Osteoblast (primary cell): Measurements from ENCODE around the gene RAMP1. TPM values are rescaled to one million over a fixed set of nuclear protein-coding genes. Genes with fewer than 3 reads are reported as not detected.

Source experiments
- DNase-seq: peaks from one replicate; pipeline ENCODE4 v3.0.0; 2011; ENCODE audit warnings: low spot score, mixed read lengths; ENCODE audit not compliant: insufficient read length; ENCODE audit errors: missing footprints
- H2AFZ ChIP-seq: 2 replicates; pipeline ENCODE4 v1.6.0; 2011; ENCODE audit warnings: mild to moderate bottlenecking, low read length
- H3K27ac ChIP-seq: 2 replicates; pipeline ENCODE4 v1.5.1; 2011; ENCODE audit warnings: mild to moderate bottlenecking, low read depth, low read length, moderate library complexity
- H3K27me3 ChIP-seq: 2 replicates; pipeline ENCODE4 v1.6.0; 2012; ENCODE audit warnings: mild to moderate bottlenecking, control low read depth, inconsistent platforms, low read length, moderate library complexity; ENCODE audit not compliant: insufficient read depth
- H3K36me3 ChIP-seq: 2 replicates; pipeline ENCODE4 v1.5.1; 2011; ENCODE audit warnings: mild to moderate bottlenecking, low read length, control low read depth, moderate library complexity; ENCODE audit not compliant: insufficient read depth
- H3K4me1 ChIP-seq: 2 replicates; pipeline ENCODE4 v1.5.1; 2011; ENCODE audit warnings: mild to moderate bottlenecking, low read length, control low read depth, moderate library complexity; ENCODE audit not compliant: insufficient read depth
- H3K4me2 ChIP-seq: 2 replicates; pipeline ENCODE4 v1.6.0; 2011; ENCODE audit warnings: mild to moderate bottlenecking, low read length; ENCODE audit not compliant: insufficient read depth
- H3K4me3 ChIP-seq: fragments of 200-600 bp; sonication (generic); 3 replicates; pipeline ENCODE4 v1.5.1; 2012; ENCODE audit warnings: mild to moderate bottlenecking, low read length, inconsistent platforms; ENCODE audit not compliant: insufficient read depth
- H3K79me2 ChIP-seq: 2 replicates; pipeline ENCODE4 v1.6.0; 2012; ENCODE audit warnings: mild to moderate bottlenecking, low read length, control low read depth, inconsistent platforms; ENCODE audit not compliant: insufficient read depth
- H3K9me3 ChIP-seq: 2 replicates; pipeline ENCODE4 v1.5.1; 2011; ENCODE audit warnings: low read depth, low read length, control low read depth
- H4K20me1 ChIP-seq: 2 replicates; pipeline ENCODE4 v1.6.0; 2012; ENCODE audit warnings: mild to moderate bottlenecking, low read length, control low read depth; ENCODE audit not compliant: insufficient read depth
- CTCF ChIP-seq: IDR thresholded peaks from 2 replicates; pipeline ENCODE4 v1.5.1; 2011; ENCODE audit warnings: mild to moderate bottlenecking, low read depth, low read length, moderate library complexity; ENCODE audit errors: extremely low read depth
- total RNA-seq: library from RNA; depleted of rRNA; stranded (reverse); fragments of >200 nt; gene quantifications from 2 replicates; pipeline ENCODE4 v1.2.3, GENCODE V29; 2012

RAMP1 gene
- total RNA-seq, 1 donor: 1.8 TPM

GRCh38 chr2:237819231-237819630 lies 40.2 kb upstream of the RAMP1 start:
- Histone ChIP-seq H3K4me1 (peaks cover 3% of the 10 kb centered on the region), H4K20me1 (no peaks in the 10 kb centered on the region), H3K27ac (no peak overlapping the region), H3K4me3 (no peak overlapping the region), H3K4me2 (no peak overlapping the region), H3K9me3 (no peaks in the 10 kb centered on the region), H3K79me2 (no peaks in the 10 kb centered on the region), H2AFZ (no peak overlapping the region), H3K27me3 (peaks cover 4% of the 10 kb centered on the region), H3K36me3 (no peaks in the 10 kb centered on the region)
- no peak for TF ChIP-seq CTCF
- no peak for DNase-seq

- Histone ChIP-seq H3K4me2 (no peak overlapping the region), H4K20me1 (no peaks in the 10 kb centered on the region), H3K4me3 (no peak overlapping the region), H3K79me2 (no peaks in the 10 kb centered on the region), H3K36me3 (no peaks in the 10 kb centered on the region), H3K9me3 (no peaks in the 10 kb centered on the region), H3K27me3 (peaks cover 5% of the 10 kb centered on the region), H3K27ac (no peak overlapping the region), H3K4me1 (peaks cover 3% of the 10 kb centered on the region), H2AFZ (no peak overlapping the region)
- no peak for TF ChIP-seq CTCF
- DNase-seq: no peak
Measured at GRCh38 chr2:237820421-237820820, 39.0 kb upstream of the RAMP1 start.

- no peak for DNase-seq
- H3K27me3 ChIP-seq: peaks cover 2% of the 10 kb centered on the region
- H3K4me2 ChIP-seq: no peak overlapping the region
- no peak overlapping the region for H3K4me3 ChIP-seq
- no peaks in the 10 kb centered on the region for H3K9me3 ChIP-seq
- H3K4me1 ChIP-seq: no peaks in the 10 kb centered on the region
- H3K79me2 ChIP-seq: no peaks in the 10 kb centered on the region
- no peaks in the 10 kb centered on the region for H3K36me3 ChIP-seq
- TF ChIP-seq CTCF: no peak
- no peak overlapping the region for H2AFZ ChIP-seq
- H3K27ac ChIP-seq: no peak overlapping the region
- no peaks in the 10 kb centered on the region for H4K20me1 ChIP-seq
Measured at GRCh38 chr2:237823544-237823943, 35.9 kb upstream of the RAMP1 start.

- Histone ChIP-seq H3K4me1 (no peaks in the 10 kb centered on the region), H3K79me2 (no peaks in the 10 kb centered on the region), H3K27ac (no peak overlapping the region), H3K4me2 (no peak overlapping the region), H3K9me3 (no peaks in the 10 kb centered on the region), H4K20me1 (no peaks in the 10 kb centered on the region), H3K36me3 (no peaks in the 10 kb centered on the region), H2AFZ (no peak overlapping the region), H3K4me3 (no peak overlapping the region), H3K27me3 (peaks cover 2% of the 10 kb centered on the region)
- TF ChIP-seq CTCF: no peak
- no peak for DNase-seq
Measured at GRCh38 chr2:237824085-237824484, 35.3 kb upstream of the RAMP1 start.
